ENCODE measurements around the gene ELMO1.

The ELMO1 gene

GRCh38 chr7:37290731-37291130, 157.9 kb downstream of the ELMO1 start:
- DNase-seq = no peak

DNA sequence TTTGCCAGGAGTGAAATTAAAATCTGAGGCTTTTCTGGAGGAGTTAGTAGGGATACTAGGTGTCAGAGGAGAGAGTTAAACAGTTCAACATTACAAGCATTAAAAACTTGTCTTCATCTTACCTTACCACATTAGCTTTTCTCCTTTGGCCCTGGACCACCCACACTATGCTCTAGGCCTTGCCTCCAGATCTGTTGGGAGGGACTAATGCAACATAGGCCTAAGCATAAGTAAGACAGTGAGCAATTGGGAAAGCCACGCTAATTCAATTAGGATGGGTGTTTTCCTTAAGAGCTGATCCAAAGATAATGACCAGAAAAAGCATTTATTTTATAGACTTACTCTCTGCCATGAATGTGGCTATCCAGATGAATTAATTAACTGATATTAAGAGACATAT, 158.9 kb downstream of the ELMO1 start:
- no peak for DNase-seq

GRCh38 chr7:37289367-37289766, 159.3 kb downstream of the ELMO1 start:
- no peak for DNase-seq

DNA sequence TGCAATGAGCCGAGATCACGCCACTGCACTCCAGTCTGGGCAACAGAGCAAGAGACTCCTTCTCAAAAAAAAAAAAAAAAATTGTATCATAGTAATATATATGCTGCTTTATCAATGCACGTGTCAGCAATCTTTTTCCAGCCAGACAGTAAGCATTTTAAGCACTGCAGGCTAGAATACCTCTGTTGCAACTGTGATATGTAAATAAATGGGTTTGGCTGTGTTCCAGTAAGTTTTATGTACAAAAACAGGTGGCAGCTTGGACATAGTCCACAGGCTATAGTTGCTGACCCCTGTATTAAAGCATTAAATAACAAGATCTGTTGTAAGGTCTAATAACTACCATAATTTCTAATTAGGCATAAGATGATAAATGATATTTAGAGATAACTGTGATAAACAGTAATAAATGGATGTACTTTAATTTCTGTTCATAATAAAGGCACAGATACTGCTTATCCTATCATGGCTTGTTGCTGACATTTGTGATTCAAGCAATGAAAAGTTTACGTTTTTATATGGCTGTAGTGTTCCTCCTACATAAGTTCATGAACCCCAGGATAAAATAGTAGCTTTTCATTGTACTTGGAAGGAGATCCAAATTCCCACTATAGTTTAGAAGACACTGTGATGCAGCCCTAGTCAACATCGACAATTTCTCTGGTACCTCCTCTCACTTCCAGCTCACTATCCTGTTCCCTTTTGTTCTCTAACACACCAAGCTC, 161.4 kb downstream of the ELMO1 start:
- peak; percentile 30 for DNase-seq

DNA sequence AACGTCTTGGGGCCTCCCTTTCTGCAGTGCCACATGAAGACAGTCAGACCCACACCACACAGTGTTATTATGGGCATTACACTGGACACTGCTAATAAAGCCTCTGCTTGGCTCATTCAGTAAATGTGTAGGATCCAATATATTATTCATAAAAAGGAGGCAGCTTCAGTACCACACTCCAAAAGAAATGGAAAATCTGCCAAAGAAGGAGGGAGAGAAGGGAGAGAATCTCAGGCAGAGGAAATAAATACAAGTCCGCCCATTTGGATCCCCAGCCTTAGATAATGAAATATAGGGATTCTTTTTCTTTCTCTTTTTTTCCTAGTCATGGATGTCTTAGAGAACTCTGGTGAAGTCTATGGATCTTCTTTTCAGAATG, 162.2 kb downstream of the ELMO1 start:
- no peak for DNase-seq

GRCh38 chr7:37285706-37286453, 162.8 kb downstream of the ELMO1 start:
- DNase-seq = peak; percentile 15

GRCh38 chr7:37284805-37285231, 163.8 kb downstream of the ELMO1 start:
- peak; percentile 38 for DNase-seq

DNA sequence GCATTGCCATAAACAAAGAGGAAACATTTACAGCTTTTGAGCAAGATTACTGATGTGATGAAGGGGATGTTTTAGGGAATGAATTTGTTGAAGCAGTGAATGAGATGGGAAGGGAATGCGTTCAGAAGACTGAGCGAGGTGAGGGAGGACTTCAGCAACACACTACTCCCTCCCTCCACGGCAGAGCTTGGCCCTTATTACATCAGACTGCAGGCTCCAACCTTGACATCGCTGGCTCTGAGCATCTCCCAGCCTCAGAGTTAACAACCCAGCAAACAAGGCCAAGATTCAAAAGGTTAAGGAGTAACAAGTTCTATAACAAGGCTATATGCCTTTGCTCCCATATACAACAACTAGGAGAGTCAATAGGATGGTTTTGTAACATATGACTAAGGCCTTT, 164.4 kb downstream of the ELMO1 start:
- DNase-seq = no peak

GRCh38 chr7:37283716-37284115, 164.9 kb downstream of the ELMO1 start:
- no peak for DNase-seq

- DNase-seq = no peak
Measured at GRCh38 chr7:37282927-37283326, 165.7 kb downstream of the ELMO1 start.

GRCh38 chr7:37282093-37282444, 166.6 kb downstream of the ELMO1 start:
- DNase-seq = no peak

GRCh38 chr7:37281368-37282092, 167.1 kb downstream of the ELMO1 start:
- DNase-seq = no peak

DNA sequence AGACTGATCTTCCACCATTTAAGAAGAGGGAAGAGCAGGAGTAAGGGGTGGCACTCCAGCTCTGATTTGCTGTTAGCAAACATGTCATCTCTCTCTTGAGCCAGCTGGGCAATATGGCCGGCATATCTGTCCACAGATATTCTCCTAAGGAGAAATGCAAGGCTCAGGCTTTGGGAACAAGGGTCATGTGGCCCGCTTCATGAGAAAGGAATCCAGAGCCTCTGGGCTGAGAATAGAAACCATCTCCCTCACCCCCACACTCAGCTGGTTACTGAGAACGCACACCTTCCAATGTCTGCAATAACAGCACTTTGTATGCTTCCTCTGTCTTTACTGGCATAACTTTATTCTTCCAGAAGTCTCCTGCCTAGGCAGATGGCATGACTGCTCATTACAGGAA, 171.2 kb downstream of the ELMO1 start:
- DNase-seq = no peak

DNA sequence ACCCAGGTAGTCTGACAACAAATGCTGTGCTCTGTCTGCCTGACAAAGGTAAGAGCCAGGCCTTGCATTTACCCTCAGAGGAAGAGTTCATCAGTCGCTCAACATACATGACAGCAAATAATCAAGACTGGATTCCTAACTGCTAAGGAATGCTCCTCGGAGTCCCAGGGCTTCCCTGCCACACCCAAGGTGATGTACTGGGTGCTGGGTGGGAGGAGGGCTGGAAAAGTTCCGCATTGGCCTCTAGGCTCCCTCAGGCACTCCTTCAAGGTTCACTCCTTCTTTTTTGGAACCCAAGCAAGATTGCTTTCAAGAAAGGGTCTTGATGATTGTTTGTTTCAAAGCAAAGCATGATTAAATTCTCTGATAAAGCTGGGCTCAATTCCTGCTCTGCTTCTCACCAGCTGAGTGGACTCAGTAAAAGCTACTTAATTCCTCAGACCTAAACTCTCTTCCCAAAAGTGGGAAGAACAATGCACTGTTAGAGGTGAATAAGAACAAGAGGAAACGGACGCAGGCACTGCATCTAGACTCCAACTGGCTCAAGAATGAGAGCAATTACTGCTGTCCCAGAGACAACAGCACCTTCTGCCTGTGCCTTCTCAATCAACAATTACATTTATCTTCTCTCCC, 173.5 kb downstream of the ELMO1 start:
- no peak for DNase-seq

- DNase-seq = no peak
Measured at GRCh38 chr7:37273891-37274290, 174.8 kb downstream of the ELMO1 start.

GRCh38 chr7:37269711-37270508, 178.8 kb downstream of the ELMO1 start:
- DNase-seq = no peak

- no peak for DNase-seq
Measured at GRCh38 chr7:37267251-37267650, 181.4 kb downstream of the ELMO1 start.

DNA sequence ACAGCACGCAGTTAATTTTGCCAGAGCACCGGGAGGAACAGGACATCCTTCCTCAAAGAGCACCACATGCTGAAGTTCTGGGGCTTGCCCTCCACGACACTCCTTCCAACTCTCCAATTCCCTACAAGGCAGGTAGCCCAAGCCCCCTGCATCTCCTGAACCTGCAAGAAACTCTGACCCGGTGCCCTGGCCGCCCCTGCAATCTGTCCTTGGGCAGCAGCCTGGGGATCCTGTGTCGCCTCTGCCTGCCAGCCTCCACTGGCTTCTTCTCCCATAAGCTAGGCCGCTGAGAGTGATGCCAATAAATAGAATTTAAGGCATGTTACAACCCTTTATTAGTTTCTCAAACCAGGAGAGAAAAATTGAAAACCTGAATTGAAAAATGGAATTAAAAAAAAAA, 182.8 kb downstream of the ELMO1 start:
- DNase-seq = no peak

- DNase-seq = no peak
Measured at GRCh38 chr7:37265006-37265405, 183.7 kb downstream of the ELMO1 start.

- no peak for DNase-seq
Measured at GRCh38 chr7:37262181-37262580, 186.5 kb downstream of the ELMO1 start.

GRCh38 chr7:37259319-37259821, 189.3 kb downstream of the ELMO1 start:
- DNase-seq = no peak

DNA sequence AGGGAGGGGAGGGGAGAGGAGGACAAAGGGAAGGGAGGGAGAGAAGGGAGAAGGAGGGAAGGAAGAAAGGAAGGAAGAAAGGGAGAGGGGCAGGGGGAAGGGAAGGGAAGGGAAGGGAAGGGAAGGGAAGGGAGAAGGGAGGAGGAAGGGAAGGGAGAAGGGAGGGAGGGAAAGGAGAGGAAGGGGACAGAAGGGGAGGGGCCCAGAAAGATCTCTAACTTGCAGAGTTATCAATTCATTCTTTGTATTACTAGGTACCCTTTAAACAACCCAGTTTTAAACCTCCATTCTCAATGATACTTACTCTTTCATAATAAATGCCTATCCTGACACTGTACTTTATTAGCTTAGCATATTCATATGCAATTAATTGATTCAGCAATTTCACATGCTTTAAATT, 192.0 kb downstream of the ELMO1 start:
- DNase-seq = no peak
